Esophagus muscularis mucosa (tissue), 3 donors: Measurements from ENCODE around the gene FATE1.

ENCODE experiments used
- CTCF ChIP-seq, 3 experiments: fragments of 200-600 bp in 2 of 3; fragments of 450-650 bp in 1 of 3; sonication (generic) in 2 of 3; IDR thresholded peaks; one replicate each; pipeline ENCODE4 v1.5.1; 2017 to 2019; ENCODE audit warnings: antibody characterized with exemption in 3 of 3, mild to moderate bottlenecking in 2 of 3, moderate library complexity in 1 of 3
- POLR2A ChIP-seq: fragments of 450-650 bp; IDR thresholded peaks from one replicate; pipeline ENCODE4 v1.6.1; 2017; ENCODE audit warnings: antibody characterized with exemption, moderate library complexity, mild to moderate bottlenecking, low read depth
- POLR2AphosphoS5 ChIP-seq, 2 donors: sonication (generic); formaldehyde crosslinking; IDR thresholded peaks; one replicate each; pipeline ENCODE4 v1.6.1; 2017; ENCODE audit warnings: antibody characterized with exemption in 2 of 2

GRCh38 chrX:151750511-151750910, 34.7 kb downstream of the FATE1 start:
- TF ChIP-seq CTCF (IDR thresholded peaks at IDR 0.05) (no peak), POLR2A (no peak), POLR2AphosphoS5 (IDR thresholded peaks at IDR 0.05) (no peak)
